OCI-LY3 (cell line): ENCODE measurements around the gene MFSD12.

Experiments used
- H2AFZ ChIP-seq: fragments of 200-600, 300-600 bp; shearing (Covaris generic); 2 replicates; pipeline ENCODE4 v1.6.0; 2014; ENCODE audit warnings: antibody characterized with exemption, low read depth, low read length
- H3K27ac ChIP-seq: fragments of 200-600, 300-600 bp; sonication (generic); 2 replicates; pipeline ENCODE4 v1.5.1; 2014; ENCODE audit warnings: mild to moderate bottlenecking, low read length, moderate library complexity, mixed read lengths
- H3K27me3 ChIP-seq: fragments of 200-600, 300-600 bp; sonication (generic); 2 replicates; pipeline ENCODE4 v1.6.1; 2014; ENCODE audit warnings: low read depth, low read length, mixed read lengths
- H3K36me3 ChIP-seq: fragments of 200-600, 300-600 bp; sonication (generic); replicated peaks from 2 replicates; pipeline ENCODE3; 2014; ENCODE audit warnings: low read depth, low read length, mixed read lengths
- H3K4me1 ChIP-seq: fragments of 300-600, 200-600 bp; sonication (generic); 2 replicates; pipeline ENCODE4 v1.6.1; 2014; ENCODE audit warnings: low read length, mixed read lengths
- H3K4me2 ChIP-seq: fragments of 200-600, 300-600 bp; sonication (generic); 2 replicates; pipeline ENCODE4 v1.6.1; 2014; ENCODE audit warnings: low read length, mixed read lengths
- H3K4me3 ChIP-seq: fragments of 300-600, 200-600 bp; sonication (generic); 2 replicates; pipeline ENCODE4 v1.5.1; 2014; ENCODE audit warnings: antibody characterized with exemption, mild to moderate bottlenecking, low read length, moderate library complexity
- H3K79me2 ChIP-seq: fragments of 300-600, 200-600 bp; shearing (Covaris generic); 2 replicates; pipeline ENCODE4 v1.6.1; 2014; ENCODE audit warnings: mild to moderate bottlenecking, low read length, mixed read lengths
- H3K9ac ChIP-seq: fragments of 300-600, 200-600 bp; shearing (Covaris generic); 2 replicates; pipeline ENCODE4 v1.6.0; 2014; ENCODE audit warnings: mild to moderate bottlenecking, low read length, moderate library complexity
- H3K9me3 ChIP-seq: fragments of 200-600, 300-600 bp; shearing (Covaris generic); 2 replicates; pipeline ENCODE4 v1.6.1; 2014; ENCODE audit warnings: low read length, mixed read lengths; ENCODE audit not compliant: insufficient read depth
- H4K20me1 ChIP-seq: fragments of 200-600, 300-600 bp; sonication (generic); 2 replicates; pipeline ENCODE4 v1.6.1; 2016; ENCODE audit warnings: low read length, mixed read lengths; ENCODE audit not compliant: insufficient read depth
- EZH2phosphoT487 ChIP-seq: fragments of 200-600 bp; shearing (Covaris generic); IDR thresholded peaks from 2 replicates; pipeline ENCODE4 v1.6.1; 2018; ENCODE audit warnings: antibody characterized with exemption, mixed run types, low read depth
- TF ChIP-seq, protein P1 (sequence below): fragments of 200-600, 300-600 bp; sonication (generic); IDR thresholded peaks from 2 replicates; pipeline ENCODE4 v1.5.1; 2014; ENCODE audit warnings: antibody characterized with exemption, low read length, low read depth

MFSD12 gene

DNA sequence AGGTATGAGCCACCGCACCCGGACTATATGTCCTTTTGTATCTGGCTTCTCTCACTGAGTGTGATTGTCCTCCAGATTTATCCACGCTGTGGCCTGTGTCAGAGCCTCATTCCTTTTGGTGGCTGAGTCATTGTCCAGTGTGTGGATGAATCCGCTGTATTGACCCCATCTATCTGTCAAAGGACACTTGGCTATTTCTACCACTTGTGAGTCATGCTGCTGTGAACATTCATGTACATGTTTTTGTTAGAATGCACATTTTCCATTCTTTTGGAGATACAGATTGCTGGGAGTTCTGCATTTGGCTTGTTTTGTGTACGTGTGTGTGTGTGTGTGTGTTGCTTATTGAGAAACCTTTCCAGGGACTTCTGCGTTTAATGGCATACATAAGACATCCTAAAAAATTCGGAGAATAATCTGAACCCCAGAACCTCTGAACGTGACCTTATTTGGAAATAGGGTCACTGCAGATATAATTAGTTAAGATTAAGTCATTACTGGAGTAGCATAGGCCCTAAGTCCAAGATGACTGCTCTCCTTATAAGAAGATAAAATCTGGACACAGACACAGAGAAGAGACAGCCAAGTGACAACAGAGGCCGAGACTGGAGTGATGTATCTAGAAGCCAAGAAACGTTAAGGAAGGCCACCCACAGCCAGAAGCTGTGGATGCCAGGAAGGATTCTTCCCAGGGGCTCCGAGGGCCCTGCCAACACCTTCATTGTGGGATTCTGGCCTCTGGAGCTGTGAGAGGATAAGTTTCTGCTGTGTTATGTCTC is 23.0 kb upstream of the MFSD12 start:
- Histone ChIP-seq H3K4me2 (no peak overlapping the region), H3K9me3 (no peaks in the 10 kb centered on the region), H3K79me2 (no peaks in the 10 kb centered on the region), H3K4me1 (no peaks in the 10 kb centered on the region), H3K36me3 (peaks cover 7% of the 10 kb centered on the region), H3K27ac (no peak overlapping the region), H3K9ac (no peak overlapping the region), H4K20me1 (no peaks in the 10 kb centered on the region), H2AFZ (no peak overlapping the region), H3K4me3 (no peak overlapping the region), H3K27me3 (no peaks in the 10 kb centered on the region)
- TF ChIP-seq EZH2phosphoT487: no peak
- TF ChIP-seq, protein P1, sequence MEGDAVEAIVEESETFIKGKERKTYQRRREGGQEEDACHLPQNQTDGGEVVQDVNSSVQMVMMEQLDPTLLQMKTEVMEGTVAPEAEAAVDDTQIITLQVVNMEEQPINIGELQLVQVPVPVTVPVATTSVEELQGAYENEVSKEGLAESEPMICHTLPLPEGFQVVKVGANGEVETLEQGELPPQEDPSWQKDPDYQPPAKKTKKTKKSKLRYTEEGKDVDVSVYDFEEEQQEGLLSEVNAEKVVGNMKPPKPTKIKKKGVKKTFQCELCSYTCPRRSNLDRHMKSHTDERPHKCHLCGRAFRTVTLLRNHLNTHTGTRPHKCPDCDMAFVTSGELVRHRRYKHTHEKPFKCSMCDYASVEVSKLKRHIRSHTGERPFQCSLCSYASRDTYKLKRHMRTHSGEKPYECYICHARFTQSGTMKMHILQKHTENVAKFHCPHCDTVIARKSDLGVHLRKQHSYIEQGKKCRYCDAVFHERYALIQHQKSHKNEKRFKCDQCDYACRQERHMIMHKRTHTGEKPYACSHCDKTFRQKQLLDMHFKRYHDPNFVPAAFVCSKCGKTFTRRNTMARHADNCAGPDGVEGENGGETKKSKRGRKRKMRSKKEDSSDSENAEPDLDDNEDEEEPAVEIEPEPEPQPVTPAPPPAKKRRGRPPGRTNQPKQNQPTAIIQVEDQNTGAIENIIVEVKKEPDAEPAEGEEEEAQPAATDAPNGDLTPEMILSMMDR: no peak

DNA sequence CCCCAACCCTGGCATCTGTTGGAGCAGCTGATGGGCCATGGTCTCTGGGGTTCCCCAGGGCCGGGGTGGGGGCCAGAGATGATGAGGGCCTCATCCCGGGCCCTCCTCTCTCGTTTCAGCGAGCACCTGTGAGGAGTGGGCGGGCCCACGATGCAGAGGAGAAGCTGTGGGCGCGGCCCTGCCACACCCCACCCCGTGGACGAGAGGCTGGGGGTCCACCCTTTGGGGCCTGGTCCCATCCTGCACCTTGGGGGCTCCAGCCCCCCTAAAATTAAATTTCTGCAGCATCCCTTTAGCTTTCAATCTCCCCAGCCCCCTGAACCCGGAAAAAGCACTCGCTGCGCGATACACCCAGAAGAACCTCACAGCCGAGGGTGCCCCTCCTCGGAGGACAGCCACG is 21.0 kb upstream of the MFSD12 start:
- peaks cover 6% of the 10 kb centered on the region for H3K4me1 ChIP-seq
- no peak overlapping the region for H3K9ac ChIP-seq

DNA sequence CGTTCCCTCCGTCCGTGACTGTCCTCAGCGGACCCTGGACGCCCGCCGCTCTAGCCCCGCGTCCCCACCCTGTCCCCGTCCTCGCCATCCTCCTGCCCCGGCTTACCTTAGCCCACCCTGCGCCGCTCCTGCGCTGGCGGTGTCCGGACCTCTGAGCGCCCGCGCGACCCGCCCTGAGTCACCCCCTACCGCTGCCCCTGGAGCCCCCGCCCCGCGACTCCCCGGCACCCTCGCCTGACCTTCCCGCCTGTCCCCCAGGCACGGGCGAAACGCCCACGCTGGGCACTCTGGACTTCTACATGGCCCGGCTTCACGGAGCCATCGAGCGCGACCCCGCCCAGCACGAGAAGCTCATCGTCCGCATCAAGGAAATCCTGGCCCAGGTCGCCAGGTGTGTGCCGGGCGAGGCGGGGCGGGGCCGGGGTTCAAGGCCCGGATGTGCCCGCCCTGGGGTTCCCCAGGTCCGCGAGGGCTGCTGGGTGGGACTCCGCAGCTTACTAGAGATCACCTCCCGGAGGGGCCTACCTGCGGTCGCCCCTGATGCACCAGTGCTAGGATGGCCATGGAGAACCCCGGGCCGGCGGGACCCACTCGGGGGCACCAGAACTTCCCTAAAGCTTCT is 20.4 kb upstream of the MFSD12 start:
- Histone ChIP-seq H3K79me2 (peaks cover 8% of the 10 kb centered on the region; the same call in 1 of the 2 replicates), H2AFZ (no peak overlapping the region), H3K4me1 (peaks cover 6% of the 10 kb centered on the region), H3K9me3 (no peaks in the 10 kb centered on the region), H3K27me3 (no peaks in the 10 kb centered on the region), H3K27ac (no peak overlapping the region), H3K9ac (no peak overlapping the region), H3K4me2 (no peak overlapping the region), H3K4me3 (no peak overlapping the region), H4K20me1 (peaks cover 5% of the 10 kb centered on the region; the same call in 1 of the 2 replicates), H3K36me3 (peaks cover 11% of the 10 kb centered on the region)
- no peak for TF ChIP-seq EZH2phosphoT487
- TF ChIP-seq, protein P1: no peak

More for the DNA sequence above, 21.0 kb upstream of the MFSD12 start:
- Histone ChIP-seq H3K27ac (no peak overlapping the region), H3K27me3 (no peaks in the 10 kb centered on the region), H3K4me3 (no peak overlapping the region), H3K9me3 (no peaks in the 10 kb centered on the region), H3K4me2 (no peak overlapping the region), H2AFZ (no peak overlapping the region), H3K36me3 (peaks cover 11% of the 10 kb centered on the region), H4K20me1 (peaks cover 5% of the 10 kb centered on the region; the same call in 1 of the 2 replicates), H3K79me2 (peaks cover 6% of the 10 kb centered on the region; the same call in 1 of the 2 replicates)
- TF ChIP-seq, protein P1: no peak
- TF ChIP-seq EZH2phosphoT487: no peak

DNA sequence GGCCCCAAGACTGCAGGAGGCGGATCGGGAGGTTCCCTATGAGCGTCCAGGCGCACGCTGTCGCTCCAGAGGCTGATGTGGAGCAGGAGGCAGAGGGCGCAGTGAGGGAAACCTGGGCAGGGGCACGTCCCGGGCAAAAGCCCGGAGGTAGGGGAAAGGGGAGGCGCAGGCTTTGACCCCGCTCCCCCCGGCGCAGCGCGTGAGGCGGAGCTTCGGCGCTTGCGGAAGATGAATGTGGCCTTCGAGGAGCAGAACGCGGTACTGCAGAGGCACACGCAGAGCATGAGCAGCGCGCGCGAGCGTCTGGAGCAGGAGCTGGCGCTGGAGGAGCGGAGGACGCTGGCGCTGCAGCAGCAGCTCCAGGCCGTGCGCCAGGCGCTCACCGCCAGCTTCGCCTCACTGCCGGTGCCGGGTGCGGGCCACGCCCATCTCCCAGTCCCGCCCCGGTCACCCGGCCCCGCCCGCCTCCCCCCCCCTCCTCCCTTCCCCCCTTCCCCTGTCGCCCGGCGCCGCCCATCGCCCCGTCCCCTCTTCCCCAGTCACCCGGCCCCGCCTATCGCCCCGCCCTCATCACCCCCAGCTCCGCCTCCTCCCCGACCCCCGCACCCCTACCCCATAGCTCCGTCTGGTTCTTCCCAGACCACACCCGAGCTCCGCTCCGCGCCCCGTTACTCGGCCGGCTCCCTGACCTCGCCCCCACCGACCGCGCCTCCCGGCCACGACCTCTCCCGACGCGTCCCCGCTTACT is 19.5 kb upstream of the MFSD12 start:
- Histone ChIP-seq H3K79me2 (peaks cover 8% of the 10 kb centered on the region; the same call in 1 of the 2 replicates), H3K4me2 (no peak overlapping the region), H2AFZ (no peak overlapping the region), H3K4me3 (no peak overlapping the region), H3K4me1 (peaks cover 9% of the 10 kb centered on the region), H3K27me3 (no peaks in the 10 kb centered on the region), H3K36me3 (peaks cover 11% of the 10 kb centered on the region), H4K20me1 (peaks cover 5% of the 10 kb centered on the region; the same call in 1 of the 2 replicates), H3K9ac (no peak overlapping the region), H3K9me3 (no peaks in the 10 kb centered on the region), H3K27ac (no peak overlapping the region)
- TF ChIP-seq, protein P1: no peak
- TF ChIP-seq EZH2phosphoT487: no peak
